Stimulated activated CD4-positive, alpha-beta T cell treated with anti-CD3 and anti-CD28 coated beads, Interleukin-1b, Interleukin-23, amount 100 ng/mL, for 24 hours (primary cell): Measurements from ENCODE around the gene LMAN1L.

Source experiments
- DNase-seq, 4 experiments: peaks; one replicate each; pipeline ENCODE4 v3.0.0-alpha.2; 2020; ENCODE audit warnings: low read depth in 4 of 4, low spot score in 1 of 4

The LMAN1L gene

GRCh38 chr15:74793135-74794028 is 19.3 kb upstream of the LMAN1L start:
- peak in 1 of 4 experiments; percentile 57 for DNase-seq

GRCh38 chr15:74794248-74794969 is 18.2 kb upstream of the LMAN1L start:
- DNase-seq, result no peak

GRCh38 chr15:74794970-74795349 is 17.7 kb upstream of the LMAN1L start:
- DNase-seq, result no peak

GRCh38 chr15:74795966-74796625 is 16.5 kb upstream of the LMAN1L start:
- no peak for DNase-seq

- DNase-seq, result no peak
Observed at GRCh38 chr15:74798388-74799254, 14.0 kb upstream of the LMAN1L start.

GRCh38 chr15:74799255-74799855 is 13.3 kb upstream of the LMAN1L start:
- no peak for DNase-seq

- DNase-seq, result peak; percentile 65 to 79 (median 75)
Observed at GRCh38 chr15:74799856-74800558, 12.6 kb upstream of the LMAN1L start.

GRCh38 chr15:74800559-74801094 is 12.0 kb upstream of the LMAN1L start:
- no peak for DNase-seq

- no peak for DNase-seq
Observed at GRCh38 chr15:74801311-74801997, 11.2 kb upstream of the LMAN1L start.

- DNase-seq, result no peak
Observed at GRCh38 chr15:74802290-74802689, 10.3 kb upstream of the LMAN1L start.

- no peak for DNase-seq
Observed at GRCh38 chr15:74802862-74803447, 9.7 kb upstream of the LMAN1L start.

GRCh38 chr15:74804935-74805334 is 7.7 kb upstream of the LMAN1L start:
- DNase-seq, result no peak

- no peak for DNase-seq
Observed at GRCh38 chr15:74807282-74807681, 5.4 kb upstream of the LMAN1L start.

GRCh38 chr15:74808078-74808839 is 4.4 kb upstream of the LMAN1L start:
- DNase-seq, result no peak

- no peak for DNase-seq
Observed at GRCh38 chr15:74808840-74809229, 3.8 kb upstream of the LMAN1L start.

GRCh38 chr15:74809242-74809641 is 3.4 kb upstream of the LMAN1L start:
- DNase-seq, result no peak

- DNase-seq, result no peak
Observed at GRCh38 chr15:74809956-74810355, 2.7 kb upstream of the LMAN1L start.
